ENCODE measurements around the gene PCDHGA1.

PCDHGA1 gene

GRCh38 chr5:141529873-141530272, 199.6 kb downstream of the PCDHGA1 start:
- H3K4me3 ChIP-seq (replicated peaks; ENCODE audit: low read depth, low read length), result no peak overlapping the region
- TF ChIP-seq CTCF (IDR thresholded peaks at IDR 0.05; ENCODE audit: low read depth, low read length, missing control alignments), result no peak
- DNase-seq (ENCODE audit: extremely low read depth, low read depth), result no peak

GRCh38 chr5:141532726-141533125, 202.4 kb downstream of the PCDHGA1 start:
- no peak for DNase-seq (ENCODE audit: extremely low read depth, low read depth)
- H3K4me3 ChIP-seq (replicated peaks; ENCODE audit: low read depth, low read length), result no peak overlapping the region
- TF ChIP-seq CTCF (IDR thresholded peaks at IDR 0.05; ENCODE audit: low read depth, low read length, missing control alignments), result no peak

GRCh38 chr5:141533897-141534296, 203.6 kb downstream of the PCDHGA1 start:
- DNase-seq (ENCODE audit: extremely low read depth, low read depth), result no peak
- no peak for TF ChIP-seq CTCF (IDR thresholded peaks at IDR 0.05; ENCODE audit: low read depth, low read length, missing control alignments)
- H3K4me3 ChIP-seq (replicated peaks; ENCODE audit: low read depth, low read length), result no peak overlapping the region

GRCh38 chr5:141534492-141535213, 204.3 kb downstream of the PCDHGA1 start:
- TF ChIP-seq CTCF (IDR thresholded peaks at IDR 0.05; ENCODE audit: low read depth, low read length, missing control alignments), result no peak
- DNase-seq (ENCODE audit: extremely low read depth, low read depth), result no peak
- no peak overlapping the region for H3K4me3 ChIP-seq (replicated peaks; ENCODE audit: low read depth, low read length)

- DNase-seq (ENCODE audit: extremely low read depth, low read depth), result no peak
- no peak for TF ChIP-seq CTCF (IDR thresholded peaks at IDR 0.05; ENCODE audit: low read depth, low read length, missing control alignments)
- H3K4me3 ChIP-seq (replicated peaks; ENCODE audit: low read depth, low read length), result no peak overlapping the region
Observed at GRCh38 chr5:141543053-141543452, 212.7 kb downstream of the PCDHGA1 start.

GRCh38 chr5:141547488-141547887, 217.2 kb downstream of the PCDHGA1 start:
- H3K4me3 ChIP-seq (replicated peaks; ENCODE audit: low read depth, low read length), result no peak overlapping the region
- TF ChIP-seq CTCF (IDR thresholded peaks at IDR 0.05; ENCODE audit: low read depth, low read length, missing control alignments), result no peak
- DNase-seq (ENCODE audit: extremely low read depth, low read depth), result no peak

GRCh38 chr5:141547921-141548320, 217.6 kb downstream of the PCDHGA1 start:
- no peak for TF ChIP-seq CTCF (IDR thresholded peaks at IDR 0.05; ENCODE audit: low read depth, low read length, missing control alignments)
- DNase-seq (ENCODE audit: extremely low read depth, low read depth), result no peak
- H3K4me3 ChIP-seq (replicated peaks; ENCODE audit: low read depth, low read length), result no peak overlapping the region

All from HFF-Myc (cell line).